Measurements from ENCODE around the gene STAC3.
A peak's percentile ranks its signal among the peaks of the same experiment; 100 is the strongest.

The STAC3 gene

DNA sequence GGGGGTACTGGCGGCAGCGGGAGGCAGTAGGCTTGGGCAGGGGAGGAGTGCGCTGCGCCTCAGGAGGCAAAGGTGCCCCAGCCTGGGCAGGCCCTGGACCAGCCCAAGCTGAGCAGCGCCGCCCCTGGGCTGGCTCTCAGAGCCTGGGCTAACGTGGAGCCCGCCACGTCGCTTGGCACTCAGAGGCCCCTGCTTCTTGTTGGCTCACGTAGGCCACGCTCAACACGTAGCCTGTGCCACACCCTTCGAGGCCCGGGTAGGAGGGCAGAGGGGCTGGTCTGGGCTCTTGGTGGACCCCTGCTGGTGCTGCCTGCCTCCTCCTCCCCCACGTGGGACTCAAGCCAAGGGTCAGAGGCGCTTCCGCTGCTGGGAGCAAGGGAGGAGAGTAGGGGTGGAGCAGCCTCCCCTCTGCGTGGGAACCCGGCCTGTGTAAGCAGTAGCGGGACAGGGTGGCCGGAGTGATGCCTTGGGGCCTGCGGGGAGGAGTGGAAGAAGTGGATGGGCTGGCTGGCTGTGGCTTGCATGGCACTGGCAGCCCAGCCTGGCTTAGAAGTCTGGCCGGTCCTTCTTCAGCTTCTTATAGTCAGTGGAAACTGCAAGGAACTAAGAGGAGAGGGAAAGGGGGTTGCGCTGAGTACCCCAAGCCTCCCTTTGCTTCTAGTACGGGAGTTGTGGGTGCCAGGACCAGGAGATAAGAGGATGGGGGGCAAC is 15.8 kb downstream of the STAC3 start:
- no peak for DNase-seq

DNA sequence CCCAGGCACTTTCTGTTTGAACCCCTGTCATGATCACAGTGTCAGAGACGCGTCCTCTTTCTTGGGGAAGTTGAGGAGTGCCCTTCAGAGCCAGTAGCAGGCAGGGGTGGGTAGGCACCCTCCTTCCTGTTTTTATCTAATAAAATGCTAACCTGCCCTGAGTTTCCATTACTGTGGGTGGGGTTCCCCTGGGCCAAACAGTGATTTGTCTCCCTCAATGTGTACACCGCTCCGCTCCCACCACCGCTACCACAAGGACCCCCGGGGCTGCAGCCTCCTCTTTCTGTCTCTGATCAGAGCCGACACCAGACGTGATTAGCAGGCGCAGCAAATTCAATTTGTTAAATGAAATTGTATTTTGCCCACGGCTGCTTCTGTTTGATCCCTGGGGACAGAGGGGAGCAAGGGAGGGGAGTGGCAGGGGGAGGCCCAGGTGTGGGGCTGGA is 16.4 kb downstream of the STAC3 start:
- no peak for DNase-seq

DNA sequence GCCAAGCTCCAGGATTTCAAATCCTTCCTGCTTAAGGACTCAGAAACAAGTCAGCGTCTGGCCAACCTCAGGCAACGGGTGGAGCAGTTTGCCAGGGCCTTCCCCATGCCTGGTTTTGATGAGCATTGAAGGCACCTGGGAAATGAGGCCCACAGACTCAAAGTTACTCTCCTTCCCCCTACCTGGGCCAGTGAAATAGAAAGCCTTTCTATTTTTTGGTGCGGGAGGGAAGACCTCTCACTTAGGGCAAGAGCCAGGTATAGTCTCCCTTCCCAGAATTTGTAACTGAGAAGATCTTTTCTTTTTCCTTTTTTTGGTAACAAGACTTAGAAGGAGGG is 16.8 kb downstream of the STAC3 start:
- DNase-seq = no peak

DNA sequence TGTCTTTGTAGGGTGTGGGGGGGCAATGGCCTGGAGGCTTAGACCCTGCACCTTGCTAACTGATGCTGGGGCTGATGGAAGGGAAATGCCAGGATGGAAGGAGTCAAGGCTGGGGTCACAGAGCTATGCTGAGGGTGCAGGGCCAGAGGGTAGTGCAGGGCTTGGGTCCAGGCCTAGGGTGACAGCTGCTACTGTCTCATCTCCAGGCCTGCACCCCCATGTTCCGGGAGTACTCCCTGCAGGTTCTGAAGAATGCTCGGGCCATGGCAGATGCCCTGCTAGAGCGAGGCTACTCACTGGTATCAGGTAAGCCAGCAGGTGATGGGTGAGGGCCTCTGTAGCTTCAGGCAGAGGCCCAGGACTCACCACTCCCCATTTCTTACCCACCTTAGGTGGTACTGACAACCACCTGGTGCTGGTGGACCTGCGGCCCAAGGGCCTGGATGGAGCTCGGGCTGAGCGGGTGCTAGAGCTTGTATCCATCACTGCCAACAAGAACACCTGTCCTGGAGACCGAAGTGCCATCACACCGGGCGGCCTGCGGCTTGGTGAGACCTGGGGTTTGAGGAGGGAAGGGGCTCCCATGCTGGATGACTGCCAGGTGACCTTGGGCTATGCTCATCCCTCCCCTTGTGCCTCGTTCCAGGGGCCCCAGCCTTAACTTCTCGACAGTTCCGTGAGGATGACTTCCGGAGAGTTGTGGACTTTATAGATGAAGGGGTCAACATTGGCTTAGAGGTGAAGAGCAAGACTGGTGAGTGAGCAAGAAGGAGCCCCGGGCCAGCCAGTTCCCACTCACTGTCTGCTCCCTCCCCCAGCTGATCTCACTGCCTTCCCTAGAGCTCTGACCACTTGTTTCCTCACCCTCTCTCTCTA is 17.4 kb downstream of the STAC3 start:
- no peak for DNase-seq

DNA sequence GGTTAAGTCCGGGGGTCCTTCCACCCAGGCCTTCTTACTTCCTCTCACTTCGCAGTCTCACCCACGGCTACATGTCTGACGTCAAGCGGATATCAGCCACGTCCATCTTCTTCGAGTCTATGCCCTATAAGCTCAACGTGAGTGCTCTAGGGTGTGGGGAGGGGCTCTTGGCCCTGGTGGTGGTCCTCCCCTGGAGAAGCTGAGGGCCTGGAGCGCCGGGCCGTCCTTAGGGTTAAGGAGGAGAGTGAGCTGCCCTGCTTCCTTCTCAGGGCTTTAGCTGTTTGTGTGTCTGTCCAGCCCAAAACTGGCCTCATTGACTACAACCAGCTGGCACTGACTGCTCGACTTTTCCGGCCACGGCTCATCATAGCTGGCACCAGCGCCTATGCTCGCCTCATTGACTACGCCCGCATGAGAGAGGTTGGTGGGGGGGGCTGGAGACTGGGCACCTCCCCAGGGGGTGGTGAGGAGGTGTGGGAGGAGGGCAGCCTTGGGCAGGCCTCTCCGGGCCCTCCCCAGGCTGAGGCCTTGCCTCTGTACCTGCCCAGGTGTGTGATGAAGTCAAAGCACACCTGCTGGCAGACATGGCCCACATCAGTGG is 18.7 kb downstream of the STAC3 start:
- DNase-seq = no peak

DNA sequence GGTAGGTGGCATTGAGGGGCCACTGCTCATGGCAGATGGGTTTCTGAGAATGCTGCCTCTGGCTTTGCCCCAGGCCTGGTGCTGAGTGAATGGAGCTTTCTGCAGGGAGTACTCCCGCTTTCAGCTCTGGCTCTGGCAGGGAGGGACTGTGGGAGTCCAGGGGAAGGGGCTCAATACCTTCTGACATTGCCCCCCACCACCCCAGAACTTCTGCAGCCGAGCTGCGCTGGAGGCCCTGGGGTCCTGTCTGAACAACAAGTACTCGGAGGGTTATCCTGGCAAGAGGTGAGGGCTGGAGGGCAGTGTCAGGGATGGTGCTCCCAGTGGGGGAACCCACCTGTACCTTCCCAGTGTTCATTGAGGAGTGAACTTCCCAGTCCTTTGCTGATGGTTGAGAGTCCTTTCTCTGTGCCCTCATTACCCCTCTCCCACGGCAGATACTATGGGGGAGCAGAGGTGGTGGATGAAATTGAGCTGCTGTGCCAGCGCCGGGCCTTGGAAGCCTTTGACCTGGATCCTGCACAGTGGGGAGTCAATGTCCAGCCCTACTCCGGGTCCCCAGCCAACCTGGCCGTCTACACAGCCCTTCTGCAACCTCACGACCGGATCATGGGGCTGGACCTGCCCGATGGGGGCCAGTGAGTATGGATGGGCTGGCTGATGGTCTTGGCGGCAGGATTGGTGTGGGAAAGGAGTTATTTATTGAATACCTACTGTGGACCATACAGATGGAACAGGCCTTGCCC is 19.5 kb downstream of the STAC3 start:
- no peak for DNase-seq

DNA sequence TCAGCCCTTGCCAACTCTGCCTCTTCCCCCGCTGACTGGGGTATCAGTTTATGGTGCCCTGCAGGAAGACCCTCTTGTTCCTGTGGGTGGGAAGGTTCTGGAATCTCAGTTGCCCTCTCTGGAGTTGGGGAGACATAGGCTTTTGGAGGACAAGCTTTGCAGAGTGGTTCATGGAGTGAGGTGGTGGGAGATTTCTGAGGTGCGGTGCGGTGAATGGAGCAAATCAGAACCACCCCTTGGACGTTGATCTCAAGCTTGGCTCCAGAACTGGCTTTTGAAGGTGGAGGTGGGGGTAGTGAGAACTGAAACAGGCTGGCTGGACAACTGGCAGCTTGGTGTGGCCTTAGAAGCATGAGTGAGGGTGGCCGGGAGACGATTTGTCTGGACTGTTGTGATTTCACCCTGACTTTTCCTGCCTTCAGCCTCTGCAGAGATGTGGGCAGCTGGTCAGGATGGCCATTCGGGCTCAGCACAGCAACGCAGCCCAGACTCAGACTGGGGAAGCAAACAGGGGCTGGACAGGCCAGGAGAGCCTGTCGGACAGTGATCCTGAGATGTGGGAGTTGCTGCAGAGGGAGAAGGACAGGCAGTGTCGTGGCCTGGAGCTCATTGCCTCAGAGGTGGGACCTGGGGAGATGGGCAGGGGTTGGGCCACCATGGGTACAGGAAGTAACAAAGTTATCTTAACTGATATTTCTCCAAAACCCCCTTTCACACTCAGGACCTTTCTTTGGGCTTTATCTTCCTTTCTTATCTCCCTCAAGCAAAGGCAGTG is 20.4 kb downstream of the STAC3 start:
- DNase-seq = no peak

DNA sequence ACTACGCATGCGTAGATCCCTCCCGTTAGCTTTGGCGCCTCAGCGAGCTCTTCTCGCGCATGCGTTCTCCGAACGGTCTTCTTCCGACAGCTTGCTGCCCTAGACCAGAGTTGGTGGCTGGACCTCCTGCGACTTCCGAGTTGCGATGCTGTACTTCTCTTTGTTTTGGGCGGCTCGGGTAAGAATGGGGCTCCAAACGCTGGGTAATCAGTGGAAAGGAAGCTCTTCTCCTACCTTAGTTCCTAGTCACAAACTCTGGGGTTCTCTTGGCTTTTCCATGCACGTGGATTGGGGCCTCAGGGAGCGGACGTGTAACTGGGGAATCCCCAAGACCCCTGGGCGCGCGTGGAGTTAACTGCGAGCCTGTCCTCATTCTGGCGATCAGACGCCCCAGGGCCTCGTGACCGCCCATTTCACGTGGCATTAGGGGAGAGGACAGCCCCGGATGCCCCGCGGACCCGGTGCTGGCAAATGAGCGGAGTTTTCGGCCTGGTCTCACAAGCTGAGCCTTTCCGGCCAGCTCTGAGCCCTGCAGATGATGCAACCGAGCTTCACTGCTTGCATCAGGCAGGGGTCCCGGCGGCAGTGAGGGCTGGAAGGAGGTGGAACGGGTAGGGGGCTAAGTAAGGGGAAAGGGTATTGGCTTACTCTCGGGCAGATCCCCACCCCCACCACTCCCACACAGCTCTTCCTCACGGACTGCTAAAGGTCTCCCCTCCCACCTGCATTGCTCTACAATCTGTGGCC is 21.2 kb downstream of the STAC3 start, which contains the start of gene SHMT2:
TSS of gene SHMT2 (plus strand) at position 78 of the 747 bp plus-strand sequence. CDS start at position 146, 68 bp downstream.
- peak; percentile 96 for DNase-seq

DNA sequence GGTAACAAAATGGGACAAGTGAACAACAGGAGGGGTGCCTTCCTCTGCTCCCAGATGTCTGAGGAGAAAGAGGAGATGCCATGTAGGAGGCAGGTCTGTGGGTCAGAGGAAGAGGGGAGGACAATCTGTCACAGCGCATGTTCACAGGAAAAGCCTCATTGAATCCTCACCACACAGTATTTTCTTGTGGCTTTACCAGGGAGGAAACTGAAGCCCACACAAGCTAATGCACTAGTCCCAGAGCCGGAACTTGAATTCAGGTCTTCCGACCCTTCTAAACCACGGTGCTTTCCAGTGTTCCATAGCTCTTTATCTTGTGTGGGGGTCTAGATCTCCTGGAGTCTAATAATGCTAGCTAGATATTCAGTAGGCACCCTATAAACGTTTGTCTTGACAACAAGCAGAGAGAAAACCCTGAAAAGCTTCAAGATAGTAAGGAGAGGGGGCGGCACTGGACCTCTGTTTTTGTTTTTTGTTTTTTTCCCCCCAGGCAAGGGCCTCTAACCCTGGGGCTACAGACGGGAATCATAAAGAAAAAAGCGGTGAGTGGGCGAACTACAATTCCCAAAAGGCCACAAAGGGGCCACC is 21.8 kb downstream of the STAC3 start:
- DNase-seq = peak; percentile 75

DNA sequence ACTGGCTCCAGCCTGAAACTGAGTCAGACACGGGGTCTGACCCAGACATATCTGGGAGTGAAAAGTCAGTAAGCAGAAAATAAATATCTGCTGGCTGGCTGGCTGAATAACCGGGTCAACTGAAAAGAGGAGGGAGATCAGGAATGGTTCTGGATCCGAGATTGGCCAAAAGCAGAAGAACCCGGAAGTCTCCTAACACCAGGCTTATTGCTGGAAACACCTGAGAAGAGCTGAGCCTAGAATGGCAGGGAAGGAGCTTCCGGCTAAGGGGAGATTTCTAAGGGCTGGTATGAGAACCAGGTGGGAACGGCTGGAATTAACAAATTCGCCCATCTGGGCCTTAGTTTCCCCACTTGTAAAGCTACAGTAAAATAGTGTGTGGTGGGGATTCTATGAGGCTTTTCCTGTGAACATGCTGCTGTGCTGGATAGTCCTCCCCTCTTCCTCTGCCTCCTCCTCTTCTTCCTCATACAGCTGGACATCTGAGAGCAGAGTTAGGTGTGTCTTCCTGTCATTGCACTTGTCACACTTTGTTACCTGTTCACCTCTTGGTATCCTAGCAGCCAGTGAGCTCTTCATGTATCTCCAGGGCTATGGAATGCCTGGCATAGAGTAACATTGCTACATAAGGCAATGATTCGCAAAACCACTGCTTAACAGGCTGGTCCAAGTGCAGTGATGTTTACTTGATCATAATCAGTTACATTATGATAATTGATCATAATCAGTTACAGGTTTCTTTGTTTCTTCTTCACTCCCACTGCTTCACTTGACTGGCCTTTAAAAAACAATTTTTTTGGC is 23.5 kb downstream of the STAC3 start:
- no peak for DNase-seq

DNA sequence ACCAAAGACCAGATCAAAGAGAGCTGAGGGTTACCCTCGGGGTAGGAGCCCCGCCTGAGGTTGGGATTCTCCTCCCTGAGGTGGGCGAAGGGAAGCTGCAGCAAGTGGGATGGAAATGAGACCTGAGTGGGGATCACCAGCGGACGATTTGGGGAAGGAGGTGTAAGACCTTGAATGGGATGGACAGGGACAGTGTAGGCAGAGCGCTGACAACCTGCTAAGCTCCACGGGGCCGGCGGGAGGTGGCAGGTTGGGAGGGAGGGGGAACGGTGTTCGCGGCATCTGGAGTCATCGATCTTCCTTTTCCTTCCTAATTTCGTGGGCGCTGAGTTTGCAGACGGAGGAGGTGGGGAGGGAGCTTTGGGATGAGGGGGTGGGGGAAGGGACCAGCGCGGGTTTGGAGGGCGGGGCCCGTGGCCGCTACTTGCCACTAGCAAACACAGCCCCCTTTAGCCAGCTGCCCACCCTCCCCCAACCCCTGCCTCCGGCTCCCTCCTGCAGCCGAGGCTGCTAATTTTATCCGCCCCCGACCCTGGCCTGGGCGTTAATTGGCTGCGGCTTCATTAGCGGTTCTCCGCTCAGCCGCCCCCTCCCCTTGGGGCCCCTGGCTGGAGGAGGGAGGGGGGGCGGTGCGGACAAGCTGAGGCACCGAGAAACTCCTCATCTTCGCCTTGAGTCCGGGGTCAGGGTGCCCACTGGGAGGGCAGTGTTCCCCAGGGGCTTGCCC is 24.2 kb downstream of the STAC3 start:
- DNase-seq = no peak

DNA sequence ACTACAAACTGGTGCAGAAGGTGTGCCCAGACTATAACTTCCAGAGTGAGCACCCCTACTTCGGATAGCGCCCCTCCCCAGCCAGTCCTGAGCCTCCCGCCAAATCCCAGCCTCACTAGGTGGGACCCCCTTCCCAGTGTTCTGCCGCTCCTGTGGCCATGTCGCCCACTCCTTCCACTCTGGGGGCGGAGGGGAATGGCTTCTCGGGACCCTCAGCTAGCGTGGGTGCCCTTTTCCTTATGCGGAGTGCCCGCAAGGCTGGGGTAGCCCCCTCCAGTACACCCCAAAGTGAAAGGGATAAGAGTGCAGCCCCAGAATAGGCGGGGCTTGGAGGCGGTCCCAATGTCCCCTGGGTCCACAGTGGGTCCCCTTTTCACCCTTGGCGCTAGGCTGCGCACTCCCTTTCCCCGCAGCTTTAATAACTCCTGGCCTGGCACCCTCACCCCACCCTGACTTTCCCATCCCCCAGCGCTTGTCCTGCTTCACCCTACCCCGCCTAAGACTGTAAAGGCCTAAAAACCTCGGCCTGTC is 25.2 kb downstream of the STAC3 start:
- DNase-seq = no peak

DNA sequence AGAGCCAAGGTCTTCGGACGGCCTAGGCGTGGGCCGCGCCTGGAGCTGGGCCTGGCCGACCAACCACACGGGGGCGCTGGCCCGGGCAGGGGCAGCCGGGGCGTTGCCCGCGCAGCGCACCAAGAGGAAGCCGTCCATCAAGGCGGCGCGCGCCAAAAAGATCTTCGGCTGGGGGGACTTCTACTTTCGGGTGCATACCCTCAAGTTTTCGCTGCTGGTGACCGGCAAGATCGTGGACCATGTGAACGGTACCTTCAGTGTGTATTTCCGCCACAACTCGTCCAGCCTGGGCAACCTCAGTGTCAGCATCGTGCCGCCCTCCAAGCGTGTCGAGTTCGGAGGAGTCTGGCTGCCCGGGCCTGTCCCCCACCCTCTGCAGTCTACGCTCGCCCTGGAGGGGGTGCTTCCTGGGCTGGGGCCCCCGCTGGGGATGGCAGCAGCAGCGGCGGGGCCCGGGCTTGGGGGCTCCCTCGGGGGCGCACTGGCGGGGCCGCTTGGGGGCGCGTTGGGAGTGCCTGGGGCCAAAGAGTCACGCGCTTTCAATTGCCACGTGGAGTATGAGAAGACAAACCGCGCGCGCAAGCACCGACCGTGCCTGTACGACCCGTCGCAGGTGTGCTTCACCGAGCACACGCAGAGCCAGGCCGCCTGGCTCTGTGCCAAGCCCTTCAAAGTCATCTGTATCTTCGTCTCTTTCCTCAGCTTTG is 25.9 kb downstream of the STAC3 start:
- no peak for DNase-seq

DNA sequence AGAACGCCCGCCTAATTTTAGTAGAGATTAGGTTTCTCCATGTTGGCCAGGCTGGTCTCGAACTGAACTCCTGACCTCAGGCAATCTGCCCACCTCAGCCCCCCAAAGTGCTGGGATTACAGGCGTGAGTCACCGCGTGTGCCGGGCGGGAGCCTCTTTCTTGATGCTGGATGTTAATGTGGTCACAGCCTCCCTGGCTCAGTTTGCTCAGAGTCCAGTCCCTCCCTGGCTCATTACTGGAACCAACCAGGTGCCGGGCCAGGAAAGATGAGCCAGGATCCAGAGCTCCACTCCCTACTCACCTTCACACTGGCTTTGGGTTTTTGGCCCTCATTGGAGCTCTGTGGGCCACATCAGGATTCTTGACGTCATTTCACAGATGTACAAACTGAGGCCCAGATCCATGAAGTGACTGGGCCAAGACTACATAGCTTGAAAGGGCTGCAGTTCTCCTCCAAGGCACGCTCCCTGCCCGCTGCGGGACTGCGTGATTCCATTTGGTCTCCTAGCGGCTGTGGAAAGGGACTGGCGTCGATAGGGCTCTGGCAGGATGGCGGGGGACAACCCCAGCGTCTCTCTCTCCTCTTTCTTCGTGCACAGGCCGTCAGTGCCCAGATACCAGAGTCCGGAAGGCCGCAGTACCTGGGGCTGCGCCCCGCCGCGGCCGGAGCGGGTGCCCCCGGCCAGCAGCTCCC is 26.6 kb downstream of the STAC3 start:
- no peak for DNase-seq

DNA sequence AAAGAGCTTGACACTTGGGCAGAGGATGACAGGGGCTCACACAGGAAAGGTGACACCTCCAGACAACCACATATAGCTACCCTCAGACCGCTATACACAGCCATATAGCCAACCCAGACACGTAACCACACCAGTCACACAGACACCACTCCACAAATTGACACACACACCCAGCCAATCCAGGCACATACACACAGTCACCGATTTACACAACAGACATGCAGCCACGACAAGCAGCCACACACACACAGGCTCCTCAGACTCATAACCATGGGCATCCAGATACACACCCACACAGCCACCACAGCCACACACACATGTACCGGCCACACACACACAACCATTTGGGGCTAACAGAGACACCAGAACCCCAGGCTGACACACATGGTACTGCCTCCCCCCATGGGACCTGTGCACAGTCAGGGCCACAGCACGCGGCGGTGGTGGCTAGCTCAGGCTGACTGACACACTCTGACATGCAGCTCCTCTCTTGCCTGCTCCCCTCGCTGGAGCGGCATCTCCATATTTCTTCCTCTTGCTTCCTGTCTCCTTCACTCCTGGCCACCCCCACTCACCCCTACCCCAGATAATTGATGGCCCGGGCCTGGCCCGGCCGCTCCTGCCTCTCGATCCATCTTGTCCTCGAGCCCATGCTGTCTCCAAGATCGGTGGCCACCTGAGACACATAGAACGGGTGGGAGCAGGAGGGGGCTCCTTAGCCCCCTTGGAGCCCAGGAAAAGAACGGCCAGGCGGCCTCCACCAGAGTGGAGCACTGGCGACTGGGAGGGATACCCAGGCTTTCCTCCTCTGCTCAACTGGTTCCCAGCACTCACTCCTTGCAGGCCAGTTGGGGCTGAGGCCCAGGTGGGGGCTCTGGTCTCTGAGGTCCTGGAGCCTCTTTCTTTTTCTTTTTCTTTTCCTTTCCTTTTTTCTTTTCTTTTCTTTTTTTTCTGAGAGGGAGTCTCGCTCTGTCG is 27.5 kb downstream of the STAC3 start:
- no peak for DNase-seq

DNA sequence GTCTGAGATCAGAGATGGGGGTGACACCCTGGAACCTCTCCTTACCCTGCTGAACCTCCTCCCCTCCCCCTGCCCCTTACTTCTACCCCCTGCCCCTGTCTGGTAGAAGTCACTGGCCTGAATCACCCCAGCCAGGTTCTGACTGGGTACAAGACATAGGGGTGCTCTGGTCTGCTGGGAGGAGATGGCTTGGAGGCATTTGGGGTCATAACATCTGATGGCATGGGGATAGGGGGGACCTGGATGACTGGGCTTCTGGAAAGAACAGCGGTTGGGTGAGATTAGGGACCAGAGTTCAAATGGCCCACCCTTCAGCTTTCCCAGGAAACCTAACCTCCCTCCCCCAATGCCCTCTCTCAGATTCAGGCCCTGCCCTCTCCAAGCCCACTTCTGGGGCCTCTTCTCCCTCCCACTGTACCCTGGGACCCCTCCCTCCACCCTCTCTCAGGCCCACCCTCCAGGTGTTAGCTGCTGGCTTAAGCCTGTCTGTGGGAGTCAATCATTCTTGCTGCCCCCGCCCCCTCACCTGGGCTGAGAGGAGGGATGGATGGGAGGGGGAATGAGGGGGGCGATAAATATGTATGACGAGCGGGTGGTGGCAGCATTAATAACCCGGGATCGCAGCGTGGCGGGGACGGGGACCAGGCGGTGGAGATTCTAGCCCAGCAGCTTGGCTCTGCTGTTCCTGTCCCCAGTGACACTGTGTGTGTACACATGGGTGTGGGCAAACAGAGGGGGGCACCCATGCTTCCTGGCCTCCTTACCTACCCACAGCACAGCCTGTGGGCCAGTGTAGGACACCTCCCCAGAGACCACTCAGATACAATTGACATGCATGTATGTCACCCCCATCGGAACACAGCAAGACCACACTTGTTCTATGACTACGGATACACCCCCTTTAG is 28.4 kb downstream of the STAC3 start:
- DNase-seq = no peak

Measured in MV-4-11 (cell line).